HepG2 (cell line): ENCODE data around the gene SNX10. TPM values are rescaled to one million over a fixed set of nuclear protein-coding genes. Genes with fewer than 3 reads are reported as not detected.

Experiments
- ATAC-seq: fragments of 200-7000 bp; cut with Tn5 transposase; 3 replicates; pipeline ENCODE4 v1.9.1; 2020; ENCODE audit warnings: mild to moderate bottlenecking, moderate library complexity
- BruUV-seq: library from RNA; stranded (reverse); fragments of 400-500 nt; replicated peaks from 2 replicates; lab custom pipeline; 2021; lab: Mats Ljungman, UMichigan
- CTCF ChIA-PET: fragments of 300-600 bp; formaldehyde crosslinking; extraction: SDS; loops from one replicate; lab custom pipeline; 2021; ENCODE audit warnings: low total read pairs, inconsistent platforms, low intra/inter-chr PET ratio; lab: Yijun Ruan, JAX
- POLR2A ChIA-PET: fragments of 350-600 bp; sonication (Branson Sonifier 250); formaldehyde crosslinking; loops from one replicate; lab custom pipeline; 2020; ENCODE audit warnings: antibody characterized with exemption, inconsistent platforms; lab: Yijun Ruan, JAX
- DNase-seq: peaks from one replicate; pipeline ENCODE4 v3.0.0-alpha.2; 2015; ENCODE audit warnings: low spot score
- FAIRE-seq: peaks from 3 replicates; lab custom pipeline; 2011; peaks lifted over from hg19 to GRCh38; lab: Jason Lieb, UNC
- H2AFZ ChIP-seq: one replicate; pipeline ENCODE4 v1.6.1; 2011; ENCODE audit warnings: low read length, inconsistent platforms
- H3K27ac ChIP-seq: fragments of 300-600 bp; 3 replicates; pipeline ENCODE4 v1.8.0; 2011; ENCODE audit warnings: mixed run types, mild to moderate bottlenecking, mixed read lengths, low read length, inconsistent platforms; ENCODE audit not compliant: insufficient read depth; ENCODE audit errors: extremely low read length
- H3K27me3 ChIP-seq, 2 experiments: fragments of 200-600 bp in 1 of 2; 2 replicates in 1 of 2; 3 replicates in 1 of 2; pipeline versions ENCODE4 v1.6.0 to v1.8.0; 2011; ENCODE audit warnings: low read length in 2 of 2, mild to moderate bottlenecking in 2 of 2, moderate library complexity in 2 of 2, inconsistent platforms in 1 of 2; ENCODE audit not compliant: insufficient read depth in 2 of 2, control insufficient read depth in 1 of 2
- H3K36me3 ChIP-seq, 2 experiments: fragments of 200-600 bp in 1 of 2; replicated peaks in 1 of 2; 2 replicates in 1 of 2; 3 replicates in 1 of 2; pipeline versions ENCODE4 v1.5.1 to v1.8.0; 2011; ENCODE audit warnings: low read length in 2 of 2, inconsistent platforms in 1 of 2; ENCODE audit not compliant: insufficient read depth in 2 of 2, control insufficient read depth in 1 of 2
- H3K4me1 ChIP-seq: 2 replicates; pipeline ENCODE4 v1.5.1; 2012; ENCODE audit warnings: low read length, inconsistent platforms; ENCODE audit not compliant: insufficient read depth
- H3K4me2 ChIP-seq: 2 replicates; pipeline ENCODE4 v1.6.0; 2011; ENCODE audit warnings: low read depth, low read length, inconsistent platforms
- H3K4me3 ChIP-seq, 3 experiments: fragments of 200-600 bp in 1 of 3; sonication (generic), shearing (Covaris generic) in 1 of 3; replicated peaks in 1 of 3; 2 replicates each; pipeline ENCODE4 v1.5.1; 2011 to 2016; ENCODE audit warnings: low read length in 3 of 3, inconsistent platforms in 2 of 3, low read depth in 2 of 3, mild to moderate bottlenecking in 2 of 3, control low read depth in 1 of 3, mixed read lengths in 1 of 3; ENCODE audit not compliant: insufficient read depth in 1 of 3
- H3K79me2 ChIP-seq: one replicate; pipeline ENCODE4 v1.6.1; 2011; ENCODE audit warnings: low read length, inconsistent platforms; ENCODE audit not compliant: insufficient read depth
- H3K9ac ChIP-seq: 2 replicates; pipeline ENCODE4 v1.6.0; 2011; ENCODE audit warnings: mild to moderate bottlenecking, low read depth, low read length, inconsistent platforms; ENCODE audit not compliant: insufficient read depth
- H3K9me3 ChIP-seq: 2 replicates; pipeline ENCODE4 v1.5.1; 2012; ENCODE audit warnings: mild to moderate bottlenecking, low read length
- H4K20me1 ChIP-seq: 2 replicates; pipeline ENCODE4 v1.6.0; 2011; ENCODE audit warnings: inconsistent platforms, mild to moderate bottlenecking, low read length, moderate library complexity; ENCODE audit not compliant: insufficient read depth
- FOXP1 ChIP-seq, 2 experiments: fragments of 450-650 bp in 1 of 2; IDR thresholded peaks; 2 replicates each; pipeline ENCODE4 v1.6.1; 2017 to 2018; ENCODE audit warnings: antibody characterized with exemption in 1 of 2
- PHF20 ChIP-seq: sonication (generic); formaldehyde crosslinking; IDR thresholded peaks from 2 replicates; pipeline ENCODE4 v1.5.0; 2020; ENCODE audit warnings: mild to moderate bottlenecking, missing genetic modification reagents
- SSRP1 ChIP-seq: IDR thresholded peaks from 2 replicates; pipeline ENCODE4 v1.6.1; 2016; ENCODE audit warnings: control low read depth
- ZBTB21 ChIP-seq: sonication (generic); formaldehyde crosslinking; IDR thresholded peaks from 2 replicates; pipeline ENCODE4 v1.4.0; 2020; ENCODE audit warnings: missing genetic modification reagents
- WGBS: methylation state at CpG from one replicate; pipeline ENCODE4 v1.1.6; 2017; ENCODE audit warnings: low lambda C conversion rate; 5-methylcytosine and 5-hydroxymethylcytosine counted together
- in situ Hi-C: cut with HindIII; loops from 2 replicates; pipeline ENCODE4 v1.10.0; 2017; ENCODE audit warnings: low pct_unique_long_range_greater_than_20kb; ENCODE audit not compliant: extremely low pct_ligation_motif_present
- intact Hi-C: fragments of 100-400 bp; cut with micrococcal nuclease; formaldehyde crosslinking; loops from one replicate; pipeline ENCODE4 v1.10.0; 2022; ENCODE audit not compliant: unreplicated experiment
- polyA plus RNA-seq, 8 experiments: library from polyadenylated mRNA; depleted of rRNA in 3 of 8; stranded (reverse) in 7 of 8; unstranded in 1 of 8; fragments of >200 nt; fragmentation: Illumina TruSeq in 4 of 8; extraction: Trizol in 4 of 8; gene quantifications; 2 replicates each; pipeline versions ENCODE4 v1.2.1 to v1.2.3, GENCODE V29; 2011 to 2016; ENCODE audit warnings: low read depth in 4 of 8, missing spikeins in 1 of 8, mixed read lengths in 1 of 8; ENCODE audit not compliant: insufficient read depth in 1 of 8
- total RNA-seq, 5 experiments: library from RNA; depleted of rRNA; stranded (reverse); fragments of >200 nt; fragmentation: Illumina TruSeq; extraction: Trizol; gene quantifications; 2 replicates each; pipeline ENCODE4 v1.2.3, GENCODE V29; 2016; ENCODE audit warnings: low read depth in 1 of 5
- TF ChIP-seq, protein P1 (sequence below): sonication (generic); formaldehyde crosslinking; IDR thresholded peaks from 2 replicates; pipeline ENCODE4 v1.5.1; 2020; ENCODE audit warnings: missing genetic modification reagents, mild to moderate bottlenecking, borderline replicate concordance
- TF ChIP-seq, protein P2 (sequence below): sonication (generic); formaldehyde crosslinking; IDR thresholded peaks from 2 replicates; pipeline ENCODE4 v1.5.0; 2020; ENCODE audit warnings: mild to moderate bottlenecking, missing genetic modification reagents, borderline replicate concordance

The SNX10 gene
- total and polyA plus RNA-seq, 2 of the 13 experiments (the other 11 are each of a cell fraction or from before 2014, with no cell fraction given), result 26.0 to 27.6 TPM

- BruUV-seq, result no TSS peak
- no peaks in the 10 kb centered on the region for H3K9me3 ChIP-seq
- H2AFZ ChIP-seq, result no peak overlapping the region
- no peak overlapping the region for H3K27ac ChIP-seq
- H3K4me3 ChIP-seq, result no peak overlapping the region
- H3K36me3 ChIP-seq, result no peaks in the 10 kb centered on the region
- intact Hi-C loops, result no loop called here
- 92% methylated on average over 13 of the region's 13 CpGs for WGBS
- in situ Hi-C loops, result no loop called here
- TF ChIP-seq PHF20 (CRISPR knock-in tag), result no peak
- no peak for TF ChIP-seq FOXP1 (IDR thresholded peaks at IDR 0.05)
- TF ChIP-seq FOXP1 (CRISPR knock-in tag; IDR thresholded peaks at IDR 0.05), result 0 out of 2 replicates have a peak, but pooled peaks have one; percentile 22
- FAIRE-seq (no peak), ATAC-seq (no peak), DNase-seq (no peak)
- ChIA-PET POLR2A (interaction anchor here (0.6 to 1.2 kb wide), 2 partner anchors 23 to 24 kb away, joined by 3 to 4 read pairs; no protein-coding TSS in a partner anchor), CTCF (no interaction called here)
- H3K4me2 ChIP-seq, result no peak overlapping the region
- no peaks in the 10 kb centered on the region for H3K27me3 ChIP-seq
- H3K79me2 ChIP-seq, result peaks cover 5% of the 10 kb centered on the region
- peaks cover 10% of the 10 kb centered on the region; the same call in 1 of the 2 replicates for H3K4me1 ChIP-seq
- H4K20me1 ChIP-seq, result no peaks in the 10 kb centered on the region; the same call in 1 of the 2 replicates
- H3K9ac ChIP-seq, result no peak overlapping the region
Observed at GRCh38 chr7:26329520-26330255, 38.0 kb downstream of the SNX10 start.

- H3K27me3 ChIP-seq, result no peaks in the 10 kb centered on the region
- no peak overlapping the region for H3K27ac ChIP-seq
- no peak overlapping the region for H2AFZ ChIP-seq
- no peak for DNase-seq
- CTCF ChIA-PET, result no interaction called here
- no peaks in the 10 kb centered on the region; the same call in 1 of the 2 replicates for H4K20me1 ChIP-seq
- H3K9ac ChIP-seq, result no peak overlapping the region
- intact Hi-C loops, result no loop called here
- FAIRE-seq, result no peak
- WGBS, result 91% methylated on average over 4 of the region's 4 CpGs
- H3K4me3 ChIP-seq, result no peak overlapping the region
- peaks cover 10% of the 10 kb centered on the region; the same call in 1 of the 2 replicates for H3K4me1 ChIP-seq
- no peaks in the 10 kb centered on the region for H3K36me3 ChIP-seq
- no peak for ATAC-seq
- no TSS peak for BruUV-seq
- H3K9me3 ChIP-seq, result no peaks in the 10 kb centered on the region
- peaks cover 5% of the 10 kb centered on the region for H3K79me2 ChIP-seq
- H3K4me2 ChIP-seq, result no peak overlapping the region
- in situ Hi-C loops, result no loop called here
- POLR2A ChIA-PET, result no interaction called here
- TF ChIP-seq SSRP1 (no peak), ZBTB21 (CRISPR knock-in tag) (no peak)
- TF ChIP-seq, protein P1, sequence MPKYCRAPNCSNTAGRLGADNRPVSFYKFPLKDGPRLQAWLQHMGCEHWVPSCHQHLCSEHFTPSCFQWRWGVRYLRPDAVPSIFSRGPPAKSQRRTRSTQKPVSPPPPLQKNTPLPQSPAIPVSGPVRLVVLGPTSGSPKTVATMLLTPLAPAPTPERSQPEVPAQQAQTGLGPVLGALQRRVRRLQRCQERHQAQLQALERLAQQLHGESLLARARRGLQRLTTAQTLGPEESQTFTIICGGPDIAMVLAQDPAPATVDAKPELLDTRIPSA (CRISPR knock-in tag), result no peak
- TF ChIP-seq, protein P2, sequence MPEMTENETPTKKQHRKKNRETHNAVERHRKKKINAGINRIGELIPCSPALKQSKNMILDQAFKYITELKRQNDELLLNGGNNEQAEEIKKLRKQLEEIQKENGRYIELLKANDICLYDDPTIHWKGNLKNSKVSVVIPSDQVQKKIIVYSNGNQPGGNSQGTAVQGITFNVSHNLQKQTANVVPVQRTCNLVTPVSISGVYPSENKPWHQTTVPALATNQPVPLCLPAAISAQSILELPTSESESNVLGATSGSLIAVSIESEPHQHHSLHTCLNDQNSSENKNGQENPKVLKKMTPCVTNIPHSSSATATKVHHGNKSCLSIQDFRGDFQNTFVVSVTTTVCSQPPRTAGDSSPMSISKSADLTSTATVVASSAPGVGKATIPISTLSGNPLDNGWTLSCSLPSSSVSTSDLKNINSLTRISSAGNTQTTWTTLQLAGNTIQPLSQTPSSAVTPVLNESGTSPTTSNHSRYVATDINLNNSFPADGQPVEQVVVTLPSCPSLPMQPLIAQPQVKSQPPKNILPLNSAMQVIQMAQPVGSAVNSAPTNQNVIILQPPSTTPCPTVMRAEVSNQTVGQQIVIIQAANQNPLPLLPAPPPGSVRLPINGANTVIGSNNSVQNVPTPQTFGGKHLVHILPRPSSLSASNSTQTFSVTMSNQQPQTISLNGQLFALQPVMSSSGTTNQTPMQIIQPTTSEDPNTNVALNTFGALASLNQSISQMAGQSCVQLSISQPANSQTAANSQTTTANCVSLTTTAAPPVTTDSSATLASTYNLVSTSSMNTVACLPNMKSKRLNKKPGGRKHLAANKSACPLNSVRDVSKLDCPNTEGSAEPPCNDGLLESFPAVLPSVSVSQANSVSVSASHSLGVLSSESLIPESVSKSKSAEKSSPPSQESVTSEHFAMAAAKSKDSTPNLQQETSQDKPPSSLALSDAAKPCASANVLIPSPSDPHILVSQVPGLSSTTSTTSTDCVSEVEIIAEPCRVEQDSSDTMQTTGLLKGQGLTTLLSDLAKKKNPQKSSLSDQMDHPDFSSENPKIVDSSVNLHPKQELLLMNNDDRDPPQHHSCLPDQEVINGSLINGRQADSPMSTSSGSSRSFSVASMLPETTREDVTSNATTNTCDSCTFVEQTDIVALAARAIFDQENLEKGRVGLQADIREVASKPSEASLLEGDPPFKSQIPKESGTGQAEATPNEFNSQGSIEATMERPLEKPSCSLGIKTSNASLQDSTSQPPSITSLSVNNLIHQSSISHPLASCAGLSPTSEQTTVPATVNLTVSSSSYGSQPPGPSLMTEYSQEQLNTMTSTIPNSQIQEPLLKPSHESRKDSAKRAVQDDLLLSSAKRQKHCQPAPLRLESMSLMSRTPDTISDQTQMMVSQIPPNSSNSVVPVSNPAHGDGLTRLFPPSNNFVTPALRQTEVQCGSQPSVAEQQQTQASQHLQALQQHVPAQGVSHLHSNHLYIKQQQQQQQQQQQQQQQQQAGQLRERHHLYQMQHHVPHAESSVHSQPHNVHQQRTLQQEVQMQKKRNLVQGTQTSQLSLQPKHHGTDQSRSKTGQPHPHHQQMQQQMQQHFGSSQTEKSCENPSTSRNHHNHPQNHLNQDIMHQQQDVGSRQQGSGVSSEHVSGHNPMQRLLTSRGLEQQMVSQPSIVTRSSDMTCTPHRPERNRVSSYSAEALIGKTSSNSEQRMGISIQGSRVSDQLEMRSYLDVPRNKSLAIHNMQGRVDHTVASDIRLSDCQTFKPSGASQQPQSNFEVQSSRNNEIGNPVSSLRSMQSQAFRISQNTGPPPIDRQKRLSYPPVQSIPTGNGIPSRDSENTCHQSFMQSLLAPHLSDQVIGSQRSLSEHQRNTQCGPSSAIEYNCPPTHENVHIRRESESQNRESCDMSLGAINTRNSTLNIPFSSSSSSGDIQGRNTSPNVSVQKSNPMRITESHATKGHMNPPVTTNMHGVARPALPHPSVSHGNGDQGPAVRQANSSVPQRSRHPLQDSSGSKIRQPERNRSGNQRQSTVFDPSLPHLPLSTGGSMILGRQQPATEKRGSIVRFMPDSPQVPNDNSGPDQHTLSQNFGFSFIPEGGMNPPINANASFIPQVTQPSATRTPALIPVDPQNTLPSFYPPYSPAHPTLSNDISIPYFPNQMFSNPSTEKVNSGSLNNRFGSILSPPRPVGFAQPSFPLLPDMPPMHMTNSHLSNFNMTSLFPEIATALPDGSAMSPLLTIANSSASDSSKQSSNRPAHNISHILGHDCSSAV (CRISPR knock-in tag), result no peak
Observed at GRCh38 chr7:26331113-26331512, 39.5 kb downstream of the SNX10 start.
